ENCODE measurements around the gene PTPRE. TPM values are rescaled to one million over a fixed set of nuclear protein-coding genes. Genes with fewer than 3 reads are reported as not detected.

Gene PTPRE
- total RNA-seq, 1 experiment from 2014 or later, result 12.3 TPM

GRCh38 chr10:127928021-127928806 is 21.3 kb downstream of the PTPRE start:
- CTCF ChIA-PET, result interaction anchor here (1.0 to 1.4 kb wide), 2 partner anchors 9 to 21 kb away, joined by 3 read pairs; partner anchors contain the start of gene PTPRE
- TF ChIP-seq YY1 (IDR thresholded peaks at IDR 0.05; ENCODE audit: extremely low read depth, insufficient replicate concordance, low read depth, low read length) (no peak), CEBPB (IDR thresholded peaks at IDR 0.05; ENCODE audit: low read depth) (no peak), POLR2AphosphoS5 (IDR thresholded peaks at IDR 0.05; ENCODE audit: low read depth, low read length) (no peak), SRF (IDR thresholded peaks at IDR 0.05; ENCODE audit: low read depth) (no peak), RAD21 (IDR thresholded peaks at IDR 0.05; ENCODE audit: low read depth) (no peak), TCF7L2 (IDR thresholded peaks at IDR 0.05; ENCODE audit: borderline replicate concordance, extremely low read depth, insufficient read depth, insufficient read length) (no peak), CTCF (IDR thresholded peaks at IDR 0.05 in 2 of 3, conservative IDR thresholded peaks at IDR 0.05 in 1 of 3; ENCODE audit: borderline replicate concordance in 1 of 3, insufficient read depth in 1 of 3, low read depth in 2 of 3, low read length in 2 of 3) (no peak), SP1 (IDR thresholded peaks at IDR 0.05; ENCODE audit: low read depth) (no peak)
- TF ChIP-seq, protein P1, sequence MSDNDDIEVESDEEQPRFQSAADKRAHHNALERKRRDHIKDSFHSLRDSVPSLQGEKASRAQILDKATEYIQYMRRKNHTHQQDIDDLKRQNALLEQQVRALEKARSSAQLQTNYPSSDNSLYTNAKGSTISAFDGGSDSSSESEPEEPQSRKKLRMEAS (IDR thresholded peaks at IDR 0.05), result no peak
- TF ChIP-seq, protein P2, sequence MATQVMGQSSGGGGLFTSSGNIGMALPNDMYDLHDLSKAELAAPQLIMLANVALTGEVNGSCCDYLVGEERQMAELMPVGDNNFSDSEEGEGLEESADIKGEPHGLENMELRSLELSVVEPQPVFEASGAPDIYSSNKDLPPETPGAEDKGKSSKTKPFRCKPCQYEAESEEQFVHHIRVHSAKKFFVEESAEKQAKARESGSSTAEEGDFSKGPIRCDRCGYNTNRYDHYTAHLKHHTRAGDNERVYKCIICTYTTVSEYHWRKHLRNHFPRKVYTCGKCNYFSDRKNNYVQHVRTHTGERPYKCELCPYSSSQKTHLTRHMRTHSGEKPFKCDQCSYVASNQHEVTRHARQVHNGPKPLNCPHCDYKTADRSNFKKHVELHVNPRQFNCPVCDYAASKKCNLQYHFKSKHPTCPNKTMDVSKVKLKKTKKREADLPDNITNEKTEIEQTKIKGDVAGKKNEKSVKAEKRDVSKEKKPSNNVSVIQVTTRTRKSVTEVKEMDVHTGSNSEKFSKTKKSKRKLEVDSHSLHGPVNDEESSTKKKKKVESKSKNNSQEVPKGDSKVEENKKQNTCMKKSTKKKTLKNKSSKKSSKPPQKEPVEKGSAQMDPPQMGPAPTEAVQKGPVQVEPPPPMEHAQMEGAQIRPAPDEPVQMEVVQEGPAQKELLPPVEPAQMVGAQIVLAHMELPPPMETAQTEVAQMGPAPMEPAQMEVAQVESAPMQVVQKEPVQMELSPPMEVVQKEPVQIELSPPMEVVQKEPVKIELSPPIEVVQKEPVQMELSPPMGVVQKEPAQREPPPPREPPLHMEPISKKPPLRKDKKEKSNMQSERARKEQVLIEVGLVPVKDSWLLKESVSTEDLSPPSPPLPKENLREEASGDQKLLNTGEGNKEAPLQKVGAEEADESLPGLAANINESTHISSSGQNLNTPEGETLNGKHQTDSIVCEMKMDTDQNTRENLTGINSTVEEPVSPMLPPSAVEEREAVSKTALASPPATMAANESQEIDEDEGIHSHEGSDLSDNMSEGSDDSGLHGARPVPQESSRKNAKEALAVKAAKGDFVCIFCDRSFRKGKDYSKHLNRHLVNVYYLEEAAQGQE (IDR thresholded peaks at IDR 0.05; ENCODE audit: low read depth), result no peak
- RAD21 ChIA-PET (ENCODE audit: low non-redundant PET in 1 of 2, low total read pairs in 2 of 2, uncharacterized antibody in 2 of 2, unreplicated experiment in 2 of 2), result no interaction called here
- Histone ChIP-seq H3K27me3 (ENCODE audit: insufficient read depth, low read length) (no peaks in the 10 kb centered on the region), H3K79me2 (ENCODE audit: insufficient read depth, low read length) (no peaks in the 10 kb centered on the region), H3K4me2 (ENCODE audit: low read length) (peak overlapping the region; percentile 31), H3K27ac (ENCODE audit: low read depth, low read length) (no peak overlapping the region), H3K36me3 (ENCODE audit: control insufficient read depth in 1 of 2, insufficient read depth in 2 of 2, low read length in 2 of 2) (no peaks in the 10 kb centered on the region), H3K9me2 (ENCODE audit: insufficient read depth) (no peaks in the 10 kb centered on the region; the same call in 1 of the 2 replicates), H4K20me1 (ENCODE audit: insufficient read depth) (no peaks in the 10 kb centered on the region), H3K9me3 (ENCODE audit: control insufficient read depth in 1 of 2, insufficient read depth in 1 of 2, low read depth in 1 of 2, low read length in 2 of 2) (no peaks in the 10 kb centered on the region), H3K4me3 (replicated peaks in 1 of 2; ENCODE audit: low read depth in 1 of 2, low read length in 2 of 2) (no peak overlapping the region), H3K9ac (ENCODE audit: low read length) (no peak overlapping the region), H2AFZ (ENCODE audit: low read depth, low read length, poor library complexity, severe bottlenecking) (no peak overlapping the region), H3K4me1 (ENCODE audit: control insufficient read depth in 1 of 2, insufficient read depth in 2 of 2, low read length in 2 of 2) (peaks cover 23 to 34% of the 10 kb centered on the region in 2 experiments)
- BruUV-seq (replicated peaks), result no TSS peak
- DNase-seq (ENCODE audit: low read depth, low spot score), result no peak
- 0 out of 2 replicates have a peak, but pooled peaks have one; percentile 26 for ATAC-seq
- intact Hi-C loops (cut with micrococcal nuclease), result no loop called here
- POLR2A ChIA-PET, result no interaction called here

Measured in HCT116 (cell line).